ENCODE measurements around the gene HUS1.
A peak's percentile ranks its signal among the peaks of the same experiment; 100 is the strongest.

HUS1 gene

GRCh38 chr7:47970761-47971160, 8.7 kb downstream of the HUS1 start:
- TF ChIP-seq POLR2AphosphoS5 (IDR thresholded peaks at IDR 0.05; ENCODE audit: low read depth, low read length) (no peak), POLR2A (IDR thresholded peaks at IDR 0.05; ENCODE audit: low read depth, low read length) (no peak), TAF1 (IDR thresholded peaks at IDR 0.05; ENCODE audit: borderline replicate concordance, low read depth, low read length) (no peak)
- no peak for FAIRE-seq
- no peak for DNase-seq (ENCODE audit: insufficient read length)

- DNase-seq (ENCODE audit: insufficient read length) (peak; percentile 48), FAIRE-seq (peak; percentile 87)
- TF ChIP-seq POLR2AphosphoS5 (IDR thresholded peaks at IDR 0.05; ENCODE audit: low read depth, low read length) (no peak), TAF1 (IDR thresholded peaks at IDR 0.05; ENCODE audit: borderline replicate concordance, low read depth, low read length) (no peak), POLR2A (IDR thresholded peaks at IDR 0.05; ENCODE audit: low read depth, low read length) (no peak)
Measured at GRCh38 chr7:47968847-47969774, 10.3 kb downstream of the HUS1 start.

GRCh38 chr7:47967708-47968107, 11.7 kb downstream of the HUS1 start:
- TF ChIP-seq TAF1 (IDR thresholded peaks at IDR 0.05; ENCODE audit: borderline replicate concordance, low read depth, low read length) (no peak), POLR2AphosphoS5 (IDR thresholded peaks at IDR 0.05; ENCODE audit: low read depth, low read length) (no peak), POLR2A (IDR thresholded peaks at IDR 0.05; ENCODE audit: low read depth, low read length) (no peak)
- no peak for DNase-seq (ENCODE audit: insufficient read length)
- no peak for FAIRE-seq

GRCh38 chr7:47967123-47967522, 12.3 kb downstream of the HUS1 start:
- TF ChIP-seq TAF1 (IDR thresholded peaks at IDR 0.05; ENCODE audit: borderline replicate concordance, low read depth, low read length) (no peak), POLR2A (IDR thresholded peaks at IDR 0.05; ENCODE audit: low read depth, low read length) (no peak), POLR2AphosphoS5 (IDR thresholded peaks at IDR 0.05; ENCODE audit: low read depth, low read length) (no peak)
- DNase-seq (ENCODE audit: insufficient read length) (no peak), FAIRE-seq (no peak)

GRCh38 chr7:47965456-47965855, 14.0 kb downstream of the HUS1 start:
- FAIRE-seq: no peak
- no peak for DNase-seq (ENCODE audit: insufficient read length)
- TF ChIP-seq POLR2A (IDR thresholded peaks at IDR 0.05; ENCODE audit: low read depth, low read length) (no peak), TAF1 (IDR thresholded peaks at IDR 0.05; ENCODE audit: borderline replicate concordance, low read depth, low read length) (no peak), POLR2AphosphoS5 (IDR thresholded peaks at IDR 0.05; ENCODE audit: low read depth, low read length) (no peak)

GRCh38 chr7:47962262-47962661, 17.2 kb downstream of the HUS1 start:
- FAIRE-seq: no peak
- DNase-seq (ENCODE audit: insufficient read length): no peak
- TF ChIP-seq POLR2AphosphoS5 (IDR thresholded peaks at IDR 0.05; ENCODE audit: low read depth, low read length) (no peak), TAF1 (IDR thresholded peaks at IDR 0.05; ENCODE audit: borderline replicate concordance, low read depth, low read length) (no peak), POLR2A (IDR thresholded peaks at IDR 0.05; ENCODE audit: low read depth, low read length) (no peak)

- no peak for FAIRE-seq
- no peak for TF ChIP-seq POLR2A (IDR thresholded peaks at IDR 0.05; ENCODE audit: low read depth, low read length)
- no peak for TF ChIP-seq TAF1 (IDR thresholded peaks at IDR 0.05; ENCODE audit: borderline replicate concordance, low read depth, low read length)
- no peak for TF ChIP-seq POLR2AphosphoS5 (IDR thresholded peaks at IDR 0.05; ENCODE audit: low read depth, low read length)
- DNase-seq (ENCODE audit: insufficient read length): no peak
Measured at GRCh38 chr7:47957156-47957555, 22.3 kb downstream of the HUS1 start.

- FAIRE-seq (no peak), DNase-seq (ENCODE audit: insufficient read length) (no peak)
- no peak for TF ChIP-seq POLR2A (IDR thresholded peaks at IDR 0.05; ENCODE audit: low read depth, low read length)
- no peak for TF ChIP-seq POLR2AphosphoS5 (IDR thresholded peaks at IDR 0.05; ENCODE audit: low read depth, low read length)
- no peak for TF ChIP-seq TAF1 (IDR thresholded peaks at IDR 0.05; ENCODE audit: borderline replicate concordance, low read depth, low read length)
Measured at GRCh38 chr7:47956220-47956619, 23.2 kb downstream of the HUS1 start.

- no peak for DNase-seq (ENCODE audit: insufficient read length)
- TF ChIP-seq POLR2AphosphoS5 (IDR thresholded peaks at IDR 0.05; ENCODE audit: low read depth, low read length) (no peak; the same call in 1 of the 2 replicates), TAF1 (IDR thresholded peaks at IDR 0.05; ENCODE audit: borderline replicate concordance, low read depth, low read length) (no peak), POLR2A (IDR thresholded peaks at IDR 0.05; ENCODE audit: low read depth, low read length) (no peak)
- FAIRE-seq: no peak
Measured at GRCh38 chr7:47954231-47954911, 25.0 kb downstream of the HUS1 start.

GRCh38 chr7:47953822-47954221, 25.6 kb downstream of the HUS1 start:
- DNase-seq (ENCODE audit: insufficient read length) (no peak), FAIRE-seq (no peak)
- no peak for TF ChIP-seq TAF1 (IDR thresholded peaks at IDR 0.05; ENCODE audit: borderline replicate concordance, low read depth, low read length)
- TF ChIP-seq POLR2A (IDR thresholded peaks at IDR 0.05; ENCODE audit: low read depth, low read length): no peak
- TF ChIP-seq POLR2AphosphoS5 (IDR thresholded peaks at IDR 0.05; ENCODE audit: low read depth, low read length): no peak

- TF ChIP-seq TAF1 (IDR thresholded peaks at IDR 0.05; ENCODE audit: borderline replicate concordance, low read depth, low read length) (no peak), POLR2A (IDR thresholded peaks at IDR 0.05; ENCODE audit: low read depth, low read length) (no peak), POLR2AphosphoS5 (IDR thresholded peaks at IDR 0.05; ENCODE audit: low read depth, low read length) (no peak)
- FAIRE-seq (no peak), DNase-seq (ENCODE audit: insufficient read length) (no peak)
Measured at GRCh38 chr7:47952224-47952623, 27.2 kb downstream of the HUS1 start.

Data from GM12892 (cell line).